Thyroid gland (tissue), 4 donors: ENCODE results near the gene PLEKHA4.

Experiments used
- POLR2A ChIP-seq, 2 donors: fragments of 450-650 bp; IDR thresholded peaks; one replicate each; pipeline ENCODE4 v1.6.1; 2017; ENCODE audit warnings: antibody characterized with exemption in 2 of 2, mild to moderate bottlenecking in 2 of 2, moderate library complexity in 1 of 2
- TF ChIP-seq, protein P1 (sequence below), 6 experiments: fragments of 200-600 bp in 3 of 6; fragments of 450-650 bp in 3 of 6; sonication (generic) in 3 of 6; IDR thresholded peaks; one replicate each; pipeline ENCODE4 v1.5.1; 2016 to 2019; ENCODE audit warnings: antibody characterized with exemption in 6 of 6, mild to moderate bottlenecking in 2 of 6, inconsistent platforms in 1 of 6, moderate library complexity in 1 of 6

DNA sequence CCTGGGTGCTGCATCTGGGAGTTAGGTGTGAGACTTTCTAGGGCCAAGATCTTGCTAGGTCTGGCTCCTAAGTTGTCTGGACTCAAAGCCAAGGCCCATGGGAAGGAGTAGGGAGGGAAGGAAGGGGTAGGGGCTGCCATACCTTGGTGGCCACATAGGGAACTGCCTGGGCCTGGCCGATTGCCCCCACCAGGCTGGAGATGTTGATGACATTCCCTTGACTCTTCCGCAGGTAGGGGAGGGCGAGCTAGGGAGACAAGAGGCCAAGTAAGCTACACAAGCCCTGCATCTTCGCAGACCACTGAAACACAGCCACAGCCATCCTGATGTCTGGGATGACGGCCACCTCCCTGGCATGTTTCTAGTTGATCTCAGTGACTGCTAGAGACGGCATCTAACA, 53.5 kb downstream of the PLEKHA4 start:
- TF ChIP-seq, protein P1, sequence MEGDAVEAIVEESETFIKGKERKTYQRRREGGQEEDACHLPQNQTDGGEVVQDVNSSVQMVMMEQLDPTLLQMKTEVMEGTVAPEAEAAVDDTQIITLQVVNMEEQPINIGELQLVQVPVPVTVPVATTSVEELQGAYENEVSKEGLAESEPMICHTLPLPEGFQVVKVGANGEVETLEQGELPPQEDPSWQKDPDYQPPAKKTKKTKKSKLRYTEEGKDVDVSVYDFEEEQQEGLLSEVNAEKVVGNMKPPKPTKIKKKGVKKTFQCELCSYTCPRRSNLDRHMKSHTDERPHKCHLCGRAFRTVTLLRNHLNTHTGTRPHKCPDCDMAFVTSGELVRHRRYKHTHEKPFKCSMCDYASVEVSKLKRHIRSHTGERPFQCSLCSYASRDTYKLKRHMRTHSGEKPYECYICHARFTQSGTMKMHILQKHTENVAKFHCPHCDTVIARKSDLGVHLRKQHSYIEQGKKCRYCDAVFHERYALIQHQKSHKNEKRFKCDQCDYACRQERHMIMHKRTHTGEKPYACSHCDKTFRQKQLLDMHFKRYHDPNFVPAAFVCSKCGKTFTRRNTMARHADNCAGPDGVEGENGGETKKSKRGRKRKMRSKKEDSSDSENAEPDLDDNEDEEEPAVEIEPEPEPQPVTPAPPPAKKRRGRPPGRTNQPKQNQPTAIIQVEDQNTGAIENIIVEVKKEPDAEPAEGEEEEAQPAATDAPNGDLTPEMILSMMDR (IDR thresholded peaks at IDR 0.05): no peak
- TF ChIP-seq POLR2A (IDR thresholded peaks at IDR 0.05): no peak
